GM18951 (cell line): ENCODE results near the gene AQP6.

Experiments used
- POLR2A ChIP-seq: IDR thresholded peaks from 4 replicates; pipeline ENCODE4 v1.6.1; 2011; ENCODE audit warnings: mild to moderate bottlenecking; ENCODE audit not compliant: insufficient read length, insufficient read depth; ENCODE audit errors: extremely low read depth
- in situ Hi-C: fragments of 300-500 bp; cut with MboI; formaldehyde crosslinking; loops from one replicate; pipeline ENCODE4 v1.12.0; 2022; ENCODE audit warnings: low sequenced_read_pairs, mixed read lengths, inconsistent platforms; ENCODE audit not compliant: unreplicated experiment

The AQP6 gene

GRCh38 chr12:49972641-49973360 is at the start of gene AQP6:
Gene AQP6, plus strand, starts transcription at chr12:49972947. Its CDS starts 227 bp downstream, at chr12:49973174.
- TF ChIP-seq POLR2A = no peak
- in situ Hi-C loops = loop anchor here (5.0 kb wide), 1 partner anchor 84 kb away; the partner anchor contains the start of gene ASIC1

- in situ Hi-C loops = no loop called here
- TF ChIP-seq POLR2A = no peak
Measured at GRCh38 chr12:49923035-49923644, 49.6 kb upstream of the AQP6 start.

- in situ Hi-C loops = no loop called here
- TF ChIP-seq POLR2A = no peak
Measured at GRCh38 chr12:49923880-49924556, 48.7 kb upstream of the AQP6 start.

GRCh38 chr12:49924628-49925246 is 48.0 kb upstream of the AQP6 start:
- in situ Hi-C loops = no loop called here
- no peak for TF ChIP-seq POLR2A

GRCh38 chr12:49925433-49926204 is 47.1 kb upstream of the AQP6 start:
- in situ Hi-C loops = no loop called here
- TF ChIP-seq POLR2A = no peak

GRCh38 chr12:49928471-49928870 is 44.3 kb upstream of the AQP6 start:
- no peak for TF ChIP-seq POLR2A
- in situ Hi-C loops = no loop called here

- no peak for TF ChIP-seq POLR2A
- in situ Hi-C loops = no loop called here
Measured at GRCh38 chr12:49929581-49929980, 43.2 kb upstream of the AQP6 start.

GRCh38 chr12:49930515-49931288 is 42.0 kb upstream of the AQP6 start:
- no peak for TF ChIP-seq POLR2A
- in situ Hi-C loops = no loop called here

- TF ChIP-seq POLR2A = no peak
- in situ Hi-C loops = no loop called here
Measured at GRCh38 chr12:49932023-49932422, 40.7 kb upstream of the AQP6 start.

- in situ Hi-C loops = no loop called here
- TF ChIP-seq POLR2A = no peak
Measured at GRCh38 chr12:49932533-49933130, 40.1 kb upstream of the AQP6 start.

- in situ Hi-C loops = no loop called here
- no peak for TF ChIP-seq POLR2A
Measured at GRCh38 chr12:49933796-49934195, 39.0 kb upstream of the AQP6 start.

- in situ Hi-C loops = no loop called here
- TF ChIP-seq POLR2A = no peak
Measured at GRCh38 chr12:49934505-49934904, 38.2 kb upstream of the AQP6 start.
